ENCODE data around the gene LSM7.

The LSM7 gene

GRCh38 chr19:2336528-2337328 lies 8.3 kb upstream of the LSM7 start:
- no peak overlapping the region for H3K18ac ChIP-seq (ENCODE audit: low read length)
- no peak overlapping the region for H4K8ac ChIP-seq (ENCODE audit: low read depth, low read length)
- WGBS (ENCODE audit: extremely low coverage, insufficient coverage, insufficient read length): 100% methylated on average over 1 of the region's 33 CpGs
- peaks cover 10% of the 10 kb centered on the region for H3K79me1 ChIP-seq (ENCODE audit: low read length)
- peaks cover 17 to 29% of the 10 kb centered on the region in 2 experiments for H3K36me3 ChIP-seq (ENCODE audit: control insufficient read depth in 1 of 2, insufficient read depth in 2 of 2, low read length in 2 of 2)
- H3K4me2 ChIP-seq (ENCODE audit: low read length): no peak overlapping the region
- peak overlapping the region; percentile 3 for H3K27ac ChIP-seq (ENCODE audit: low read depth, low read length)
- H2AK5ac ChIP-seq (ENCODE audit: low read length): no peak overlapping the region
- no peak overlapping the region for H3K14ac ChIP-seq (ENCODE audit: low read length)
- H3K27me3 ChIP-seq (ENCODE audit: insufficient read depth, low read length): no peaks in the 10 kb centered on the region
- no peak overlapping the region for H2AFZ ChIP-seq (ENCODE audit: insufficient read depth, low read length, poor library complexity)
- no peak overlapping the region for H3K4ac ChIP-seq (ENCODE audit: low read depth, low read length)
- H3K79me2 ChIP-seq (ENCODE audit: control insufficient read depth, insufficient read depth, low read length, poor library complexity): peaks cover 4% of the 10 kb centered on the region
- peaks cover 22 to 25% of the 10 kb centered on the region in 2 experiments for H3K4me1 ChIP-seq (ENCODE audit: control insufficient read depth in 1 of 2, insufficient read depth in 2 of 2, low read length in 2 of 2)
- peak overlapping the region; percentile 4 for H3K4me3 ChIP-seq (ENCODE audit: low read depth, low read length)
- H4K12ac ChIP-seq (ENCODE audit: low read depth, low read length): no peak overlapping the region
- H3K23ac ChIP-seq (ENCODE audit: low read length): peak overlapping the region; percentile 10
- H2BK120ac ChIP-seq (ENCODE audit: insufficient read depth, low read length, poor library complexity): no peak overlapping the region
- H2BK5ac ChIP-seq (ENCODE audit: low read depth, low read length, poor library complexity): no peak overlapping the region
- H2BK12ac ChIP-seq (ENCODE audit: low read length): no peak overlapping the region
- no peak overlapping the region for H3K9ac ChIP-seq (ENCODE audit: low read length)
- H3K9me3 ChIP-seq (ENCODE audit: insufficient read depth, low read depth, low read length): peaks cover 9% of the 10 kb centered on the region
- H4K91ac ChIP-seq (ENCODE audit: low read depth, low read length): peak overlapping the region; percentile 9
- no peak for DNase-seq

GRCh38 chr19:2335848-2336247 lies 7.5 kb upstream of the LSM7 start:
- H3K27me3 ChIP-seq (ENCODE audit: insufficient read depth, low read length): no peaks in the 10 kb centered on the region
- no peak overlapping the region for H3K4me2 ChIP-seq (ENCODE audit: low read length)
- H2BK5ac ChIP-seq (ENCODE audit: low read depth, low read length, poor library complexity): no peak overlapping the region
- no peak overlapping the region for H2BK120ac ChIP-seq (ENCODE audit: insufficient read depth, low read length, poor library complexity)
- H3K9ac ChIP-seq (ENCODE audit: low read length): no peak overlapping the region
- peaks cover 12 to 24% of the 10 kb centered on the region in 2 experiments for H3K36me3 ChIP-seq (ENCODE audit: control insufficient read depth in 1 of 2, insufficient read depth in 2 of 2, low read length in 2 of 2)
- H3K4me1 ChIP-seq (ENCODE audit: control insufficient read depth in 1 of 2, insufficient read depth in 2 of 2, low read length in 2 of 2): peaks cover 14 to 17% of the 10 kb centered on the region in 2 experiments
- no peaks in the 10 kb centered on the region for H3K79me2 ChIP-seq (ENCODE audit: control insufficient read depth, insufficient read depth, low read length, poor library complexity)
- no peak overlapping the region for H2AK5ac ChIP-seq (ENCODE audit: low read length)
- H3K14ac ChIP-seq (ENCODE audit: low read length): no peak overlapping the region
- WGBS (ENCODE audit: extremely low coverage, insufficient coverage, insufficient read length): no CpG with 5 or more reads among the region's 3 CpGs
- H3K27ac ChIP-seq (ENCODE audit: low read depth, low read length): no peak overlapping the region
- no peak overlapping the region for H2AFZ ChIP-seq (ENCODE audit: insufficient read depth, low read length, poor library complexity)
- H2BK12ac ChIP-seq (ENCODE audit: low read length): no peak overlapping the region
- H3K4me3 ChIP-seq (ENCODE audit: low read depth, low read length): no peak overlapping the region
- H4K12ac ChIP-seq (ENCODE audit: low read depth, low read length): no peak overlapping the region
- peaks cover 2% of the 10 kb centered on the region for H3K79me1 ChIP-seq (ENCODE audit: low read length)
- H4K8ac ChIP-seq (ENCODE audit: low read depth, low read length): no peak overlapping the region
- H3K9me3 ChIP-seq (ENCODE audit: insufficient read depth, low read depth, low read length): peaks cover 9% of the 10 kb centered on the region
- H3K23ac ChIP-seq (ENCODE audit: low read length): peak overlapping the region; percentile 11
- H3K18ac ChIP-seq (ENCODE audit: low read length): no peak overlapping the region
- H4K91ac ChIP-seq (ENCODE audit: low read depth, low read length): no peak overlapping the region
- H3K4ac ChIP-seq (ENCODE audit: low read depth, low read length): no peak overlapping the region
- no peak for DNase-seq

GRCh38 chr19:2334986-2335846 lies 6.8 kb upstream of the LSM7 start:
- Histone ChIP-seq H3K79me1 (ENCODE audit: low read length) (no peaks in the 10 kb centered on the region), H4K12ac (ENCODE audit: low read depth, low read length) (no peak overlapping the region), H3K23ac (ENCODE audit: low read length) (peak overlapping the region; percentile 11), H3K9ac (ENCODE audit: low read length) (no peak overlapping the region), H2AK5ac (ENCODE audit: low read length) (no peak overlapping the region), H3K14ac (ENCODE audit: low read length) (no peak overlapping the region), H2BK120ac (ENCODE audit: insufficient read depth, low read length, poor library complexity) (no peak overlapping the region), H2BK5ac (ENCODE audit: low read depth, low read length, poor library complexity) (no peak overlapping the region), H4K8ac (ENCODE audit: low read depth, low read length) (no peak overlapping the region), H4K91ac (ENCODE audit: low read depth, low read length) (no peak overlapping the region), H3K4me3 (ENCODE audit: low read depth, low read length) (no peak overlapping the region), H3K79me2 (ENCODE audit: control insufficient read depth, insufficient read depth, low read length, poor library complexity) (no peaks in the 10 kb centered on the region), H3K18ac (ENCODE audit: low read length) (no peak overlapping the region), H3K4me1 (ENCODE audit: control insufficient read depth in 1 of 2, insufficient read depth in 2 of 2, low read length in 2 of 2) (peaks cover 9 to 19% of the 10 kb centered on the region in 2 experiments), H3K9me3 (ENCODE audit: insufficient read depth, low read depth, low read length) (peaks cover 9% of the 10 kb centered on the region), H2AFZ (ENCODE audit: insufficient read depth, low read length, poor library complexity) (no peak overlapping the region), H3K27ac (ENCODE audit: low read depth, low read length) (no peak overlapping the region), H3K27me3 (ENCODE audit: insufficient read depth, low read length) (no peaks in the 10 kb centered on the region), H3K36me3 (ENCODE audit: control insufficient read depth in 1 of 2, insufficient read depth in 2 of 2, low read length in 2 of 2) (peaks cover 12 to 19% of the 10 kb centered on the region in 2 experiments), H3K4me2 (ENCODE audit: low read length) (no peak overlapping the region), H2BK12ac (ENCODE audit: low read length) (no peak overlapping the region), H3K4ac (ENCODE audit: low read depth, low read length) (no peak overlapping the region)
- DNase-seq: no peak
- no CpG with 5 or more reads among the region's 26 CpGs for WGBS (ENCODE audit: extremely low coverage, insufficient coverage, insufficient read length)

- H2BK120ac ChIP-seq (ENCODE audit: insufficient read depth, low read length, poor library complexity): no peak overlapping the region
- no peaks in the 10 kb centered on the region for H3K79me1 ChIP-seq (ENCODE audit: low read length)
- H4K91ac ChIP-seq (ENCODE audit: low read depth, low read length): no peak overlapping the region
- no peak overlapping the region for H2AK5ac ChIP-seq (ENCODE audit: low read length)
- H3K14ac ChIP-seq (ENCODE audit: low read length): no peak overlapping the region
- H4K12ac ChIP-seq (ENCODE audit: low read depth, low read length): no peak overlapping the region
- no peak overlapping the region for H3K4me2 ChIP-seq (ENCODE audit: low read length)
- no peak overlapping the region for H3K23ac ChIP-seq (ENCODE audit: low read length)
- H3K79me2 ChIP-seq (ENCODE audit: control insufficient read depth, insufficient read depth, low read length, poor library complexity): no peaks in the 10 kb centered on the region
- H3K36me3 ChIP-seq (ENCODE audit: control insufficient read depth in 1 of 2, insufficient read depth in 2 of 2, low read length in 2 of 2): peaks cover 6 to 11% of the 10 kb centered on the region in 2 experiments
- no peak overlapping the region for H2BK12ac ChIP-seq (ENCODE audit: low read length)
- no peak overlapping the region for H3K4me3 ChIP-seq (ENCODE audit: low read depth, low read length)
- H3K27me3 ChIP-seq (ENCODE audit: insufficient read depth, low read length): no peaks in the 10 kb centered on the region
- H2AFZ ChIP-seq (ENCODE audit: insufficient read depth, low read length, poor library complexity): no peak overlapping the region
- H3K4me1 ChIP-seq (ENCODE audit: control insufficient read depth in 1 of 2, insufficient read depth in 2 of 2, low read length in 2 of 2): peaks cover 11 to 24% of the 10 kb centered on the region in 2 experiments
- WGBS (ENCODE audit: extremely low coverage, insufficient coverage, insufficient read length): no CpG with 5 or more reads among the region's 27 CpGs
- no peak overlapping the region for H4K8ac ChIP-seq (ENCODE audit: low read depth, low read length)
- no peak overlapping the region for H3K18ac ChIP-seq (ENCODE audit: low read length)
- H3K9me3 ChIP-seq (ENCODE audit: insufficient read depth, low read depth, low read length): peaks cover 9% of the 10 kb centered on the region
- H2BK5ac ChIP-seq (ENCODE audit: low read depth, low read length, poor library complexity): no peak overlapping the region
- no peak for DNase-seq
- no peak overlapping the region for H3K9ac ChIP-seq (ENCODE audit: low read length)
- no peak overlapping the region for H3K4ac ChIP-seq (ENCODE audit: low read depth, low read length)
- H3K27ac ChIP-seq (ENCODE audit: low read depth, low read length): no peak overlapping the region
These were observed 6.0 kb upstream of the LSM7 start for GRCh38 chr19:2334426-2334825.

Data from trophoblast cell (in vitro differentiated cells and primary cell).